CD14-positive monocyte (primary cell): ENCODE measurements around the gene NR4A2. TPM values are rescaled to one million over a fixed set of nuclear protein-coding genes. Genes with fewer than 3 reads are reported as not detected.
"Not testable (repeated sequence)": the region's sequence is repeated elsewhere in the genome, so short reads cannot be mapped to it uniquely, and the experiment has no call there.

Source experiments
- DNase-seq, 3 donors: peaks; one replicate each; pipeline ENCODE4 v3.0.0-alpha.2; 2011 to 2022
- H2AFZ ChIP-seq: 2 replicates; pipeline ENCODE4 v1.6.0; 2012; ENCODE audit warnings: mild to moderate bottlenecking, low read depth, low read length, inconsistent platforms; ENCODE audit not compliant: insufficient read depth, poor library complexity, severe bottlenecking
- H3K27ac ChIP-seq, 2 donors: 1 replicate in 1 of 2; 2 replicates in 1 of 2; pipeline ENCODE4 v1.5.1; 2012 to 2013; ENCODE audit warnings: low read length in 2 of 2, control low read depth in 1 of 2, inconsistent platforms in 1 of 2, low read depth in 1 of 2, mild to moderate bottlenecking in 1 of 2
- H3K27me3 ChIP-seq, 2 donors: one replicate each; pipeline versions ENCODE4 v1.6.0 to v1.6.1; 2011 to 2013; ENCODE audit warnings: low read length in 2 of 2; ENCODE audit not compliant: control insufficient read depth in 2 of 2, insufficient read depth in 2 of 2
- H3K36me3 ChIP-seq, 2 donors: replicated peaks in 1 of 2; 1 replicate in 1 of 2; 2 replicates in 1 of 2; pipeline versions ENCODE4 v1.5.1 to v1.6.1; 2012 to 2013; ENCODE audit warnings: low read length in 2 of 2, control low read depth in 1 of 2, inconsistent platforms in 1 of 2, mild to moderate bottlenecking in 1 of 2; ENCODE audit not compliant: insufficient read depth in 2 of 2, control insufficient read depth in 1 of 2
- H3K4me1 ChIP-seq, 2 donors: 1 replicate in 1 of 2; 2 replicates in 1 of 2; pipeline versions ENCODE4 v1.5.1 to v1.6.1; 2012 to 2013; ENCODE audit warnings: low read length in 2 of 2, control low read depth in 1 of 2, inconsistent platforms in 1 of 2, mild to moderate bottlenecking in 1 of 2, moderate library complexity in 1 of 2; ENCODE audit not compliant: insufficient read depth in 2 of 2, control insufficient read depth in 1 of 2
- H3K4me2 ChIP-seq: replicated peaks from 2 replicates; pipeline ENCODE3; 2012; ENCODE audit warnings: low read length, moderate library complexity, mild to moderate bottlenecking; ENCODE audit not compliant: poor library complexity, severe bottlenecking; ENCODE audit errors: extremely low read depth
- H3K4me3 ChIP-seq, 3 experiments: fragments of 200-600 bp in 1 of 3; sonication (generic) in 1 of 3; replicated peaks in 1 of 3; 1 replicate in 2 of 3; 2 replicates in 1 of 3; pipeline ENCODE4 v1.5.1; 2011 to 2013; ENCODE audit warnings: low read length in 3 of 3, mild to moderate bottlenecking in 3 of 3, control low read depth in 2 of 3, low read depth in 2 of 3, inconsistent platforms in 1 of 3, moderate library complexity in 1 of 3
- H3K79me2 ChIP-seq: 2 replicates; pipeline ENCODE4 v1.6.0; 2012; ENCODE audit warnings: mild to moderate bottlenecking, control low read depth, inconsistent platforms, low read length, moderate library complexity; ENCODE audit not compliant: insufficient read depth
- H3K9ac ChIP-seq: 2 replicates; pipeline ENCODE4 v1.6.0; 2017; ENCODE audit warnings: low read length, mild to moderate bottlenecking; ENCODE audit not compliant: insufficient read depth, poor library complexity, severe bottlenecking
- H3K9me3 ChIP-seq, 2 donors: replicated peaks in 1 of 2; 1 replicate in 1 of 2; 2 replicates in 1 of 2; pipeline versions ENCODE4 v1.5.1 to v1.6.1; 2012 to 2013; ENCODE audit warnings: low read length in 2 of 2, control low read depth in 1 of 2; ENCODE audit not compliant: control insufficient read depth in 1 of 2, insufficient read depth in 1 of 2
- H4K20me1 ChIP-seq: 2 replicates; pipeline ENCODE4 v1.6.0; 2012; ENCODE audit warnings: mild to moderate bottlenecking, low read length, control low read depth, moderate library complexity; ENCODE audit not compliant: insufficient read depth
- H3K27ac Mint-ChIP-seq, 7 donors: one replicate each; pipeline ENCODE4 v1.8.0; 2020; ENCODE audit warnings: mild to moderate bottlenecking in 7 of 7, mixed read lengths in 7 of 7, moderate library complexity in 6 of 7, inconsistent platforms in 2 of 7
- H3K27me3 Mint-ChIP-seq, 3 donors: one replicate each; pipeline ENCODE4 v1.8.0; 2021 to 2022; ENCODE audit warnings: low read depth in 3 of 3, mild to moderate bottlenecking in 3 of 3, mixed read lengths in 3 of 3, moderate library complexity in 3 of 3, inconsistent platforms in 1 of 3
- H3K36me3 Mint-ChIP-seq, 2 donors: one replicate each; pipeline ENCODE4 v1.8.0; 2020; ENCODE audit warnings: mixed read lengths in 2 of 2, inconsistent platforms in 1 of 2, mild to moderate bottlenecking in 1 of 2
- H3K4me1 Mint-ChIP-seq: one replicate; pipeline ENCODE4 v1.8.0; 2020; ENCODE audit warnings: mild to moderate bottlenecking, mixed read lengths
- H3K4me3 Mint-ChIP-seq, 2 donors: one replicate each; pipeline ENCODE4 v1.8.0; 2020; ENCODE audit warnings: mild to moderate bottlenecking in 2 of 2, mixed read lengths in 2 of 2, moderate library complexity in 1 of 2
- H3K9me3 Mint-ChIP-seq, 7 donors: one replicate each; pipeline ENCODE4 v1.8.0; 2020 to 2022; ENCODE audit warnings: mixed read lengths in 7 of 7, mild to moderate bottlenecking in 6 of 7, moderate library complexity in 6 of 7, inconsistent platforms in 2 of 7
- CTCF ChIP-seq: fragments of 200-600 bp; IDR thresholded peaks from one replicate; pipeline ENCODE4 v1.8.0; 2022; ENCODE audit warnings: antibody characterized with exemption, mild to moderate bottlenecking
- WGBS: methylation state at CpG from one replicate; pipeline ENCODE4 v1.1.5; 2013; ENCODE audit warnings: missing lambda C conversion rate; ENCODE audit not compliant: insufficient coverage; 5-methylcytosine and 5-hydroxymethylcytosine counted together
- intact Hi-C, 2 donors: fragments of 100-400 bp; cut with micrococcal nuclease; formaldehyde crosslinking; loops; one replicate each; pipeline versions ENCODE4 v1.15.0 to v1.15.1; 2023
- polyA plus RNA-seq, 3 donors: library from polyadenylated mRNA; depleted of rRNA in 1 of 3; unstranded in 2 of 3; stranded (reverse) in 1 of 3; fragments of 300-500 nt in 2 of 3; fragments of >200 nt in 1 of 3; fragmentation: Illumina TruSeq in 2 of 3; gene quantifications; 1 replicate in 2 of 3; 2 replicates in 1 of 3; pipeline ENCODE4 v1.2.3, GENCODE V29; 2012 to 2021

NR4A2 gene
- polyA plus RNA-seq, 3 donors: 12.1 to 213 (median 21.6) TPM

- Mint-ChIP-seq H3K27ac (no peak overlapping the region), H3K9me3 (peaks cover 1 to 5% (median 4%) of the 10 kb centered on the region in 7 donors), H3K36me3 (no peaks in the 10 kb centered on the region), H3K4me1 (no peaks in the 10 kb centered on the region), H3K4me3 (no peak overlapping the region), H3K27me3 (peaks cover 2 to 6% (median 2%) of the 10 kb centered on the region in 3 donors)
- intact Hi-C loops: no loop called here
- no peaks in the 10 kb centered on the region for H3K79me2 ChIP-seq
- DNase-seq: no peak
- no peak overlapping the region for H3K9ac ChIP-seq
- no peaks in the 10 kb centered on the region for H3K4me1 ChIP-seq
- H3K27me3 ChIP-seq: peaks cover 4 to 5% of the 10 kb centered on the region in 2 donors
- WGBS: no CpG with 5 or more reads among the region's 1 CpG
- H3K4me3 ChIP-seq: no peak overlapping the region
- no peak overlapping the region for H2AFZ ChIP-seq
- TF ChIP-seq CTCF: no peak
- H3K4me2 ChIP-seq: no peak overlapping the region
- H3K9me3 ChIP-seq: peaks cover 0 to 3% of the 10 kb centered on the region in 2 donors
- no peak overlapping the region for H3K27ac ChIP-seq
- H3K36me3 ChIP-seq: no peaks in the 10 kb centered on the region
- H4K20me1 ChIP-seq: no peaks in the 10 kb centered on the region
Measured at GRCh38 chr2:156300337-156300736, 32.2 kb downstream of the NR4A2 start.

GRCh38 chr2:156294945-156295580 is 37.5 kb downstream of the NR4A2 start:
- Histone ChIP-seq H3K9me3 (peaks cover 3 to 7% of the 10 kb centered on the region in 2 donors), H3K4me1 (no peaks in the 10 kb centered on the region), H4K20me1 (no peaks in the 10 kb centered on the region), H3K79me2 (no peaks in the 10 kb centered on the region), H2AFZ (no peak overlapping the region), H3K4me3 (no peak overlapping the region), H3K9ac (no peak overlapping the region), H3K36me3 (no peaks in the 10 kb centered on the region), H3K4me2 (no peak overlapping the region), H3K27ac (no peak overlapping the region), H3K27me3 (peaks cover 4 to 5% of the 10 kb centered on the region in 2 donors)
- H3K9me3 Mint-ChIP-seq: peaks cover 7 to 15% (median 8%) of the 10 kb centered on the region in 7 donors
- no peak overlapping the region for H3K4me3 Mint-ChIP-seq
- no peak for DNase-seq
- WGBS: no CpG with 5 or more reads among the region's 8 CpGs
- no peaks in the 10 kb centered on the region for H3K36me3 Mint-ChIP-seq
- peaks cover 2 to 4% (median 2%) of the 10 kb centered on the region in 3 donors for H3K27me3 Mint-ChIP-seq
- intact Hi-C loops: no loop called here
- no peaks in the 10 kb centered on the region for H3K4me1 Mint-ChIP-seq
- no peak for TF ChIP-seq CTCF
- no peak overlapping the region for H3K27ac Mint-ChIP-seq

GRCh38 chr2:156293382-156293781 is 39.1 kb downstream of the NR4A2 start:
- 100% methylated on average over 2 of the region's 29 CpGs for WGBS
- not testable (repeated sequence) for H3K79me2 ChIP-seq

More at GRCh38 chr2:156293382-156293781, 39.1 kb downstream of the NR4A2 start:
- H3K27me3 ChIP-seq, H2AFZ ChIP-seq, H3K4me2 ChIP-seq, DNase-seq, H3K4me1 Mint-ChIP-seq, H3K27ac Mint-ChIP-seq, intact Hi-C loops, H3K4me3 Mint-ChIP-seq, H3K4me3 ChIP-seq, H3K9ac ChIP-seq, H3K9me3 ChIP-seq, H3K4me1 ChIP-seq, H4K20me1 ChIP-seq, H3K27ac ChIP-seq, H3K27me3 Mint-ChIP-seq, H3K36me3 Mint-ChIP-seq, H3K36me3 ChIP-seq: not testable (repeated sequence)
- H3K9me3 Mint-ChIP-seq: peaks cover 2 to 11% (median 8%) of the 10 kb centered on the region in 7 donors
